ENCODE data around the gene TUBG2. TPM values are rescaled to one million over a fixed set of nuclear protein-coding genes. Genes with fewer than 3 reads are reported as not detected.
"Not testable (repeated sequence)": the region's sequence is repeated elsewhere in the genome, so short reads cannot be mapped to it uniquely, and the experiment has no call there.

TUBG2 gene
- total RNA-seq, 1 donor from 2014 or later = 12.6 TPM

GRCh38 chr17:42629411-42630009 lies 29.6 kb upstream of the TUBG2 start:
- Mint-ChIP-seq H3K9me3 (no peaks in the 10 kb centered on the region), H3K27ac (no peak overlapping the region), H3K36me3 (ENCODE audit: low read depth) (no peaks in the 10 kb centered on the region), H3K27me3 (ENCODE audit: low read depth) (peaks cover 2% of the 10 kb centered on the region), H3K4me3 (ENCODE audit: low read depth) (no peak overlapping the region), H3K4me1 (ENCODE audit: low read depth) (no peaks in the 10 kb centered on the region)
- intact Hi-C loops (cut with micrococcal nuclease) = no loop called here
- no peak for DNase-seq (ENCODE audit: low spot score)

- intact Hi-C loops (cut with micrococcal nuclease) = no loop called here
- no peak for DNase-seq (ENCODE audit: low spot score)
- Mint-ChIP-seq H3K9me3 (no peaks in the 10 kb centered on the region), H3K4me1 (ENCODE audit: low read depth) (no peaks in the 10 kb centered on the region), H3K4me3 (ENCODE audit: low read depth) (no peak overlapping the region), H3K27ac (no peak overlapping the region), H3K27me3 (ENCODE audit: low read depth) (no peaks in the 10 kb centered on the region), H3K36me3 (ENCODE audit: low read depth) (no peaks in the 10 kb centered on the region)
Observed at GRCh38 chr17:42632949-42633444, 26.1 kb upstream of the TUBG2 start.

- Mint-ChIP-seq H3K36me3 (ENCODE audit: low read depth) (no peaks in the 10 kb centered on the region), H3K27ac (no peak overlapping the region), H3K4me1 (ENCODE audit: low read depth) (no peaks in the 10 kb centered on the region), H3K9me3 (no peaks in the 10 kb centered on the region), H3K27me3 (ENCODE audit: low read depth) (peaks cover 14% of the 10 kb centered on the region), H3K4me3 (ENCODE audit: low read depth) (no peak overlapping the region)
- DNase-seq (ENCODE audit: low spot score) = no peak
- intact Hi-C loops (cut with micrococcal nuclease) = no loop called here
Observed at GRCh38 chr17:42639525-42640113, 19.5 kb upstream of the TUBG2 start.

DNA sequence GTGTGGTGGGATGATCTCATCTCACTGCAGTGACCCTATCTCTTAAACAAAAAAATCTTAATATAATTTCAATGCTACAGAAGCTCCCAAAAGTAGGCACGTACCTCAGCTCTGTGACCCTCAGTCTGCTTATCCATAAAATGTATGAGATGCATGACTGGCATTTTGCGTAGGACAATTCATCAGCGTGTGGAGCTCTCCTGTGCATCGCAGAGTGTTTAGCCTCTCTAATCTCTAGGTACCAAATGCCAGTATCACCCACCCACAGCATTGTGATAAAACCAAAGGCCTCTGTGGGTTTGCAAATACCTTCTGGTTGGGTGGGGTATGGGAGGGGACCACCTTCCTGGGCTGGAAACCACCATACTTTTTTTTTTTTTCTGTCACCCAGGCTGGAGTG lies 19.0 kb upstream of the TUBG2 start:
- H3K36me3 Mint-ChIP-seq (ENCODE audit: low read depth) = no peaks in the 10 kb centered on the region
- no peak overlapping the region for H3K27ac Mint-ChIP-seq
- H3K9me3 Mint-ChIP-seq = no peaks in the 10 kb centered on the region
- no peaks in the 10 kb centered on the region for H3K4me1 Mint-ChIP-seq (ENCODE audit: low read depth)
- intact Hi-C loops (cut with micrococcal nuclease) = no loop called here
- H3K4me3 Mint-ChIP-seq (ENCODE audit: low read depth) = no peak overlapping the region
- peaks cover 14% of the 10 kb centered on the region for H3K27me3 Mint-ChIP-seq (ENCODE audit: low read depth)
- DNase-seq (ENCODE audit: low spot score) = no peak

DNA sequence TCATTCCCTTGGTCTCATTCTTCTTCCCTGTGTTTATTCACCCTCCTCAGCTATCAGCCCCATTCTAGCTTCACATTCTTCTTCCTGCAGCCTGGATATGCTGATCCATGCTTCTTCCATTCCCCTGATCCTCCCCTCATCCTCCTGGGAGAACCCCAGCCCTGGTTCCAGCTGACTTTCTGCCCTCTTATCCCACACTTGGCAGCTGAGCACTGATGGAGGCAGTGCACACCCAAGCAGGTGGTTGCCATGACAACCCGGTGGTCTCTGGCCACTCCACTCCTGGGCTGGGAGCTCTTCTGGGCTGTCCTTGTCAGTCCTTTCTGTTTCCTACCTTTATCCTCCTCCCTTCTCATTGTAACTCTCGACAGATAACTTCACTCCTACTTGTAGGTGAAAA lies 16.7 kb upstream of the TUBG2 start:
- Mint-ChIP-seq H3K4me3 (ENCODE audit: low read depth) (no peak overlapping the region), H3K4me1 (ENCODE audit: low read depth) (no peaks in the 10 kb centered on the region), H3K36me3 (ENCODE audit: low read depth) (no peaks in the 10 kb centered on the region), H3K27ac (no peak overlapping the region), H3K27me3 (ENCODE audit: low read depth) (peaks cover 14% of the 10 kb centered on the region), H3K9me3 (no peaks in the 10 kb centered on the region)
- intact Hi-C loops (cut with micrococcal nuclease) = no loop called here
- DNase-seq (ENCODE audit: low spot score) = no peak

- H3K27me3 Mint-ChIP-seq (ENCODE audit: low read depth) = peaks cover 14% of the 10 kb centered on the region
- H3K36me3 Mint-ChIP-seq (ENCODE audit: low read depth) = no peaks in the 10 kb centered on the region
- no peak overlapping the region for H3K4me3 Mint-ChIP-seq (ENCODE audit: low read depth)
- intact Hi-C loops (cut with micrococcal nuclease) = no loop called here
- H3K27ac Mint-ChIP-seq = no peak overlapping the region
- DNase-seq (ENCODE audit: low spot score) = no peak
- no peaks in the 10 kb centered on the region for H3K9me3 Mint-ChIP-seq
- H3K4me1 Mint-ChIP-seq (ENCODE audit: low read depth) = no peaks in the 10 kb centered on the region
Observed at GRCh38 chr17:42647778-42648177, 11.3 kb upstream of the TUBG2 start.

- Mint-ChIP-seq H3K36me3 (ENCODE audit: low read depth) (no peaks in the 10 kb centered on the region), H3K4me3 (ENCODE audit: low read depth) (no peak overlapping the region), H3K4me1 (ENCODE audit: low read depth) (peaks cover 11% of the 10 kb centered on the region), H3K27ac (no peak overlapping the region), H3K9me3 (no peaks in the 10 kb centered on the region), H3K27me3 (ENCODE audit: low read depth) (peaks cover 32% of the 10 kb centered on the region)
- DNase-seq (ENCODE audit: low spot score) = no peak
- intact Hi-C loops (cut with micrococcal nuclease) = no loop called here
Observed at GRCh38 chr17:42651392-42651791, 7.7 kb upstream of the TUBG2 start.

DNA sequence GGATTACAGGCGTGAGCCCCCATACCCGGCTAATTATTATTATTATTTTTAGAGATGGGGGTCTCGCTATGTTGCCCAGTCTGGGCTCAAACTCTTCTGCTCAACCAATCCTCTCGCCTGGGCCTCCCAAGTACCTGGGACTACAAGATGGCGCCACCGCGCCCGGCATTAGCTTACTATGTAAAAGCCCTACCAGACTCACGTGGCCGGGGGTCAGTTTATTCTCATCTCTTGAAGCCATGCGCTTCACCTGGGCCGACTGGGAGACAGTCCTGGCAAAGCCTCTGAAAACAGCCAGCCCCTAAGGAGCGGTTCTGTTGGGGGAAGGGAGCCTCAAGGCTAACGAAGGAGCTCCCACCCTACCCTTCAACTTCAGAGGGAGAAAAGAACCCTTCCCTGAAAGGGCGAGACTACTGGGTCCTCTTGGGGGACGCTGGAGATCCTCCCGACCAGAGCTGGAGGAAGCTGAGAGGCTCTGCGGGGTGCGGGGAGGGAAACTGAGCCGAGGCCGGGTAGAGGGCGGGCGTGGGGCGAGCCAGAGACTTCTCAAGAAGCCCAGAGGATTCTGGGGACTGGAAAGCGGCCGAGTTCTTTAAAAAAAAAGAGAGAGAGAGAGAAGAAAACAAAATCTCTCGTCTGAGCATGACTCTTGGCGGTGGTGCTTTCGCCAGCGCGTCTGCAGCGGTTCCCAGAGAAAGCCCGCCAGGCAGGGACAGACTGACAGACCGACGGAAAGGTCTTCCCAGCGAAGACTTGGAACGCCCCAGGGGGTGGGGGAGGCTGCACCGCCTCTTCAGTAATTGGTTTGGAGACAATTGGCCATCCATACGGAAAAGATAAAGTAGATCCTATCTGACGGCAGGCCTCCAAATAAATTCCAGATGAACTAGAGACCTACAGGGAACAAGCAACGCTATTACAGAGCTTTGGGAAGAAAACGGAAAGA lies 5.6 kb upstream of the TUBG2 start:
- intact Hi-C loops (cut with micrococcal nuclease) = no loop called here
- DNase-seq (ENCODE audit: low spot score) = no peak
- Mint-ChIP-seq H3K4me1 (ENCODE audit: low read depth) (peaks cover 13% of the 10 kb centered on the region), H3K9me3 (peaks cover 7% of the 10 kb centered on the region), H3K36me3 (ENCODE audit: low read depth) (peaks cover 3% of the 10 kb centered on the region), H3K27me3 (ENCODE audit: low read depth) (peaks cover 31% of the 10 kb centered on the region), H3K27ac (no peak overlapping the region), H3K4me3 (ENCODE audit: low read depth) (no peak overlapping the region)

GRCh38 chr17:42655528-42655927 lies 3.6 kb upstream of the TUBG2 start:
- intact Hi-C loops (cut with micrococcal nuclease) = no loop called here
- no peak for DNase-seq (ENCODE audit: low spot score)
- H3K4me1 Mint-ChIP-seq (ENCODE audit: low read depth) = peaks cover 17% of the 10 kb centered on the region
- no peak overlapping the region for H3K4me3 Mint-ChIP-seq (ENCODE audit: low read depth)
- H3K9me3 Mint-ChIP-seq = peaks cover 7% of the 10 kb centered on the region
- no peak overlapping the region for H3K27ac Mint-ChIP-seq
- peaks cover 4% of the 10 kb centered on the region for H3K36me3 Mint-ChIP-seq (ENCODE audit: low read depth)
- peaks cover 34% of the 10 kb centered on the region for H3K27me3 Mint-ChIP-seq (ENCODE audit: low read depth)

DNA sequence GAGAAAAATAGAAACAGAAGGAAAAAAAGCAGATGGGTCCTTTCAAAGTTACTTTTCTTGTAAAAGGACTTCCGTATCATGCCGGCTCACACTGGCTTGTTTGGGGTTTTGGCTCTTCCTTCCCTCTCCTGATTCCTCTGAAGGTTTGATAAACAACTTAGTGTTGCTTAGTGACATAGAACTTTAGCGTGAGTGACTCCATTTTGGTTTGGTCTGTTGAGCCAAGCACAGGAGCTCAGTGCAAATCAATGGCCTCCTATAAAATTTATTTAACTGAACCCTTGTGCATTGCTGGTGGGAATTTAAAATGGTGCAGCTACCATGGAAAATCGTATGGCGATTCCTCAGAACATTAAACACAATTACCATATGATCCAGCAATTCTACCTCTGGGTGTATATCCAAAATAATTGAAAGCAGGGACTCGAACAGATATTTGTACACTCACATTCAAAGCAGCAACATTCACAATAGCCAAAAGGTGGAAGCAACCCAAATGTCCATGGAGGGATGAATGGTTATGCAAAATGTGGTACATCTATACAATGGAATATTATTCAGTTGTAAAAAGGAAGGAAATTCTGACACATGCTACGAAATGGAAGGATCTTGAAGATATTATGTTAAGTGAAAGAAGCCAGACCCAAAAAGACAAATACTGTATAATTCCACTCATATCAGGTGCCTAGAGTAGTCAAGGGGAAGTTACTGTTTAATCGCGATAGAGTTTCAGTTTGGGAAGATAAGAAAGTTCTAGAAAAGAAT lies 1.1 kb upstream of the TUBG2 start:
- H3K4me3 Mint-ChIP-seq (ENCODE audit: low read depth) = peak overlapping the region; percentile 52
- H3K27me3 Mint-ChIP-seq (ENCODE audit: low read depth) = peaks cover 32% of the 10 kb centered on the region
- peaks cover 17% of the 10 kb centered on the region for H3K4me1 Mint-ChIP-seq (ENCODE audit: low read depth)
- H3K27ac Mint-ChIP-seq = no peak overlapping the region
- DNase-seq (ENCODE audit: low spot score) = no peak
- peaks cover 7% of the 10 kb centered on the region for H3K9me3 Mint-ChIP-seq
- intact Hi-C loops (cut with micrococcal nuclease) = loop anchor here (2.0 kb wide), 1 partner anchor 17 kb away; no protein-coding TSS in a partner anchor
- H3K36me3 Mint-ChIP-seq (ENCODE audit: low read depth) = peaks cover 4% of the 10 kb centered on the region

- peak overlapping the region; percentile 86 for H3K4me3 Mint-ChIP-seq (ENCODE audit: low read depth)
- not testable (repeated sequence) for H3K27ac Mint-ChIP-seq; H3K36me3 Mint-ChIP-seq (ENCODE audit: low read depth)
Observed at GRCh38 chr17:42659932-42660274, 819 bp downstream of the TUBG2 start.

DNA sequence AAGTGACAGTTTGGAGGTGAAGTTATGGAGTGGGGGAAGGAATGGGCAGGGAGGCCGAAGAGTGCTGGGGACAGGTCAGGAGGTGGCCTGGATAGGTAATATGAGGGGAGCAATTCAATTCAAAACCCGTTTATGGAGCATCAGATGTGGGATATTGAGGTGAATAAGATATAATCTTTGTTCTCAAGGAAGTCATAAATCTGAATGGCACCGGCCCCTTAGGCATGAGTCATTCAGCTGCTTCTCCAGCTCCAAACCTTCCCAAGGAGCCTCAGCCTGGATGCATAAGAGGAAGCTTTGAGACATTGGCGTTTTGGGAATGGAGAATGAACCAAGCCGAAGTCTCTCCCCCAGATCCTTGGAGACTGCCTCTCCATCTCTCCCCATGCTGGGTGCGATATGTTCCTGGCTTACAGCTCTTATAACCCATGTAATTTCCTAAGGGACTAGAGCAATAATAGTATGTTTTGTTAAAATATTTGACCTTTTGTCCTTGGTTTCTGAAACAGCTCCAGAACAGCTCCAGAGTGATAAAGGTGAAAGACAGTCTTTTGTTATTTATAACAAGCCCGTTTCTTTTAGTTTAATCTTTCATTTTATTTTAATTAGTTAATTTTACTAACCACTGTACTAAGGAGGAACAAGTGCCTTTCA lies 1.7 kb downstream of the TUBG2 start:
- peaks cover 7% of the 10 kb centered on the region for H3K9me3 Mint-ChIP-seq
- H3K27me3 Mint-ChIP-seq (ENCODE audit: low read depth) = peaks cover 14% of the 10 kb centered on the region
- H3K4me1 Mint-ChIP-seq (ENCODE audit: low read depth) = peaks cover 11% of the 10 kb centered on the region
- H3K36me3 Mint-ChIP-seq (ENCODE audit: low read depth) = peaks cover 8% of the 10 kb centered on the region
- H3K4me3 Mint-ChIP-seq (ENCODE audit: low read depth) = no peak overlapping the region
- intact Hi-C loops (cut with micrococcal nuclease) = no loop called here
- H3K27ac Mint-ChIP-seq = no peak overlapping the region
- no peak for DNase-seq (ENCODE audit: low spot score)

More at GRCh38 chr17:42659932-42660274, 819 bp downstream of the TUBG2 start:
- H3K27me3 Mint-ChIP-seq (ENCODE audit: low read depth) = peaks cover 16% of the 10 kb centered on the region
- intact Hi-C loops (cut with micrococcal nuclease) = loop anchor here (2.0 kb wide), 1 partner anchor 15 kb away; no protein-coding TSS in a partner anchor
- not testable (repeated sequence) for DNase-seq (ENCODE audit: low spot score); H3K9me3 Mint-ChIP-seq
- H3K4me1 Mint-ChIP-seq (ENCODE audit: low read depth) = peaks cover 14% of the 10 kb centered on the region
